ENCODE data around the gene CSF3R. TPM values are rescaled to one million over a fixed set of nuclear protein-coding genes. Genes with fewer than 3 reads are reported as not detected.
A peak's percentile ranks its signal among the peaks of the same experiment; 100 is the strongest.

CSF3R gene
- total RNA-seq, 2 experiments from 2014 or later: 0.17 to 0.37 TPM

GRCh38 chr1:36436821-36437220 is 45.9 kb downstream of the CSF3R start:
- POLR2A ChIA-PET: no interaction called here
- DNase-seq (no peak), ATAC-seq (ENCODE audit: low read depth) (no peak)
- H3K27ac Mint-ChIP-seq: no peak overlapping the region
- H3K27me3 Mint-ChIP-seq: peaks cover 6% of the 10 kb centered on the region
- H3K36me3 Mint-ChIP-seq: no peaks in the 10 kb centered on the region
- H3K4me1 Mint-ChIP-seq: peaks cover 8% of the 10 kb centered on the region
- H3K4me3 Mint-ChIP-seq: no peak overlapping the region
- no peaks in the 10 kb centered on the region for H3K9me3 Mint-ChIP-seq

GRCh38 chr1:36433102-36433501 is 49.6 kb downstream of the CSF3R start:
- Mint-ChIP-seq H3K27ac (no peak overlapping the region), H3K4me1 (peaks cover 8% of the 10 kb centered on the region), H3K9me3 (no peaks in the 10 kb centered on the region), H3K4me3 (no peak overlapping the region), H3K36me3 (no peaks in the 10 kb centered on the region), H3K27me3 (peaks cover 4% of the 10 kb centered on the region)
- no peak for DNase-seq
- POLR2A ChIA-PET: no interaction called here
- ATAC-seq (ENCODE audit: low read depth): no peak

- Mint-ChIP-seq H3K36me3 (no peaks in the 10 kb centered on the region), H3K4me3 (no peak overlapping the region), H3K4me1 (peaks cover 8% of the 10 kb centered on the region), H3K27ac (no peak overlapping the region), H3K27me3 (peaks cover 4% of the 10 kb centered on the region), H3K9me3 (no peaks in the 10 kb centered on the region)
- DNase-seq (no peak), ATAC-seq (ENCODE audit: low read depth) (no peak)
- POLR2A ChIA-PET: no interaction called here
Measured at GRCh38 chr1:36432616-36433015, 50.1 kb downstream of the CSF3R start.

- Mint-ChIP-seq H3K9me3 (no peaks in the 10 kb centered on the region), H3K36me3 (no peaks in the 10 kb centered on the region), H3K4me3 (no peak overlapping the region), H3K4me1 (peaks cover 6% of the 10 kb centered on the region), H3K27ac (no peak overlapping the region), H3K27me3 (peaks cover 2% of the 10 kb centered on the region)
- no peak for DNase-seq
- POLR2A ChIA-PET: no interaction called here
- ATAC-seq (ENCODE audit: low read depth): no peak
Measured at GRCh38 chr1:36425791-36426190, 56.9 kb downstream of the CSF3R start.

- Mint-ChIP-seq H3K4me1 (peaks cover 12% of the 10 kb centered on the region), H3K27ac (peak overlapping the region; percentile 81), H3K36me3 (no peaks in the 10 kb centered on the region), H3K4me3 (no peak overlapping the region), H3K9me3 (no peaks in the 10 kb centered on the region), H3K27me3 (peaks cover 2% of the 10 kb centered on the region)
- POLR2A ChIA-PET: interaction anchor here (1.2 to 2.1 kb wide), 2 partner anchors 35 to 115 kb away, joined by 4 to 7 read pairs; no protein-coding TSS in a partner anchor
- ATAC-seq (ENCODE audit: low read depth) (no peak), DNase-seq (no peak)
Measured at GRCh38 chr1:36421649-36422048, 61.1 kb downstream of the CSF3R start.

GRCh38 chr1:36420836-36421317 is 61.8 kb downstream of the CSF3R start:
- Mint-ChIP-seq H3K27me3 (no peaks in the 10 kb centered on the region), H3K9me3 (no peaks in the 10 kb centered on the region), H3K36me3 (no peaks in the 10 kb centered on the region), H3K4me1 (peaks cover 12% of the 10 kb centered on the region), H3K4me3 (peak overlapping the region; percentile 65), H3K27ac (peak overlapping the region; percentile 81)
- DNase-seq (peak; percentile 95), ATAC-seq (ENCODE audit: low read depth) (peak; percentile 97)
- POLR2A ChIA-PET: interaction anchor here (2.1 kb wide), 2 partner anchors 34 to 35 kb away, joined by 7 to 20 read pairs; partner anchors contain the start of gene STK40

- peaks cover 12% of the 10 kb centered on the region for H3K4me1 Mint-ChIP-seq
- no peaks in the 10 kb centered on the region for H3K27me3 Mint-ChIP-seq
- peak; percentile 7 for ATAC-seq (ENCODE audit: low read depth)
- POLR2A ChIA-PET: interaction anchor here (0.6 to 2.1 kb wide), 3 partner anchors 9 to 70 kb away, joined by 3 to 20 read pairs (median 4); partner anchors contain the start of gene STK40
- no peaks in the 10 kb centered on the region for H3K36me3 Mint-ChIP-seq
- no peaks in the 10 kb centered on the region for H3K9me3 Mint-ChIP-seq
- peak overlapping the region; percentile 65 for H3K4me3 Mint-ChIP-seq
- no peak for DNase-seq
- peak overlapping the region; percentile 81 for H3K27ac Mint-ChIP-seq
Measured at GRCh38 chr1:36420409-36420808, 62.3 kb downstream of the CSF3R start.

GRCh38 chr1:36419569-36419968 is 63.1 kb downstream of the CSF3R start:
- H3K4me3 Mint-ChIP-seq: no peak overlapping the region
- H3K9me3 Mint-ChIP-seq: no peaks in the 10 kb centered on the region
- no peak for DNase-seq
- POLR2A ChIA-PET: interaction anchor here (0.6 to 2.1 kb wide), 2 partner anchors 34 to 69 kb away, joined by 3 to 20 read pairs; partner anchors contain the start of gene STK40
- no peaks in the 10 kb centered on the region for H3K36me3 Mint-ChIP-seq
- no peaks in the 10 kb centered on the region for H3K27me3 Mint-ChIP-seq
- ATAC-seq (ENCODE audit: low read depth): no peak
- H3K27ac Mint-ChIP-seq: no peak overlapping the region
- peaks cover 12% of the 10 kb centered on the region for H3K4me1 Mint-ChIP-seq

GRCh38 chr1:36419140-36419539 is 63.6 kb downstream of the CSF3R start:
- peaks cover 12% of the 10 kb centered on the region for H3K4me1 Mint-ChIP-seq
- DNase-seq: no peak
- no peak overlapping the region for H3K27ac Mint-ChIP-seq
- no peak for ATAC-seq (ENCODE audit: low read depth)
- H3K9me3 Mint-ChIP-seq: no peaks in the 10 kb centered on the region
- no peaks in the 10 kb centered on the region for H3K36me3 Mint-ChIP-seq
- POLR2A ChIA-PET: interaction anchor here (2.1 kb wide), 1 partner anchor 33 kb away, joined by 20 read pairs; the partner anchor contains the start of gene STK40
- no peaks in the 10 kb centered on the region for H3K27me3 Mint-ChIP-seq
- H3K4me3 Mint-ChIP-seq: no peak overlapping the region

- no peak overlapping the region for H3K27ac Mint-ChIP-seq
- H3K4me1 Mint-ChIP-seq: peaks cover 15% of the 10 kb centered on the region
- DNase-seq (no peak), ATAC-seq (ENCODE audit: low read depth) (no peak)
- H3K9me3 Mint-ChIP-seq: no peaks in the 10 kb centered on the region
- no peaks in the 10 kb centered on the region for H3K36me3 Mint-ChIP-seq
- POLR2A ChIA-PET: no interaction called here
- no peaks in the 10 kb centered on the region for H3K27me3 Mint-ChIP-seq
- H3K4me3 Mint-ChIP-seq: no peak overlapping the region
Measured at GRCh38 chr1:36417931-36418330, 64.8 kb downstream of the CSF3R start.

Other genes with a start within 250 kb of the CSF3R start
- gene SH3D21, start 176.5 kb downstream of the CSF3R start, total RNA-seq: 10 to 100 TPM; 24.9 to 26.5 TPM
- 10 to 100 TPM; 11.6 to 14.1 TPM for gene EVA1B, start 159.3 kb downstream of the CSF3R start, total RNA-seq
- 10 to 100 TPM; 59.5 to 64.7 TPM for gene STK40, start 97.0 kb downstream of the CSF3R start, total RNA-seq
- gene LSM10, start 85.0 kb downstream of the CSF3R start, total RNA-seq: 10 to 100 TPM; 44.1 to 45.1 TPM
- 1 to 10 TPM; 1.1 to 1.8 TPM for gene OSCP1, start 32.5 kb downstream of the CSF3R start, total RNA-seq
- 10 to 100 TPM; 84.9 to 86.1 TPM for gene MRPS15, start 18.5 kb downstream of the CSF3R start, total RNA-seq